Neural cell (in vitro differentiated cells): ENCODE measurements around the gene PTPRT.

Experiments
- EZH2 ChIP-seq: fragments of 200-600, 300-800 bp; shearing (Covaris generic), sonication (generic); IDR thresholded peaks from 2 replicates; pipeline ENCODE4 v1.6.1; 2014; ENCODE audit warnings: antibody characterized with exemption, low read length, borderline replicate concordance, mild to moderate bottlenecking; ENCODE audit not compliant: insufficient read depth, poor library complexity, severe bottlenecking
- MXI1 ChIP-seq: fragments of 450-650 bp; conservative IDR thresholded peaks from 2 replicates; pipeline ENCODE4 v1.6.1; 2014; ENCODE audit warnings: antibody characterized with exemption, mild to moderate bottlenecking; ENCODE audit not compliant: poor library complexity, severe bottlenecking
- POLR2AphosphoS5 ChIP-seq: IDR thresholded peaks from 2 replicates; pipeline ENCODE4 v1.6.1; 2012
- RAD21 ChIP-seq: fragments of 450-650 bp; conservative IDR thresholded peaks from 2 replicates; pipeline ENCODE4 v1.6.1; 2014; ENCODE audit warnings: antibody characterized with exemption, mild to moderate bottlenecking, moderate library complexity
- TF ChIP-seq, protein P1 (sequence below): fragments of 450-650 bp; IDR thresholded peaks from 2 replicates; pipeline ENCODE4 v1.5.1; 2014; ENCODE audit warnings: antibody characterized with exemption, mild to moderate bottlenecking, moderate library complexity; ENCODE audit not compliant: poor library complexity, severe bottlenecking

DNA sequence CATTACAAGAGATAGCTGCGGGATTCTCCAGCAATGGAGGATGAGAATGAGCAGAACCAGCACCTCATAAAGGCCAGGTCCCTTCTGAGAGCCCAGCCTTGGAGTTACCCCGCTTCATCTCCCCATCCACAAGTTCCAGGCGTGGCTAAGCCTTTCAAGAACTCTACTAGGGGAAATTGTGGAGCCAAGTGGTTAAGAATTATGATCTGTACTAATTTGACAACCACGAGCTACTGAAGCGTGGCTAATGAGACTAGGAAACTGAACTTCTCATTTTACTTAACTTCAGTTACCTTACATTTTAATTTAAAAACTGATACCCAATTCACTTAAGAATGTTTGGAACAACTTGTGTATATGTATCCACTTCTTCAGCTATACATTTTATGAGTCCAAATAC, 401.0 kb downstream of the PTPRT start:
- TF ChIP-seq, protein P1, sequence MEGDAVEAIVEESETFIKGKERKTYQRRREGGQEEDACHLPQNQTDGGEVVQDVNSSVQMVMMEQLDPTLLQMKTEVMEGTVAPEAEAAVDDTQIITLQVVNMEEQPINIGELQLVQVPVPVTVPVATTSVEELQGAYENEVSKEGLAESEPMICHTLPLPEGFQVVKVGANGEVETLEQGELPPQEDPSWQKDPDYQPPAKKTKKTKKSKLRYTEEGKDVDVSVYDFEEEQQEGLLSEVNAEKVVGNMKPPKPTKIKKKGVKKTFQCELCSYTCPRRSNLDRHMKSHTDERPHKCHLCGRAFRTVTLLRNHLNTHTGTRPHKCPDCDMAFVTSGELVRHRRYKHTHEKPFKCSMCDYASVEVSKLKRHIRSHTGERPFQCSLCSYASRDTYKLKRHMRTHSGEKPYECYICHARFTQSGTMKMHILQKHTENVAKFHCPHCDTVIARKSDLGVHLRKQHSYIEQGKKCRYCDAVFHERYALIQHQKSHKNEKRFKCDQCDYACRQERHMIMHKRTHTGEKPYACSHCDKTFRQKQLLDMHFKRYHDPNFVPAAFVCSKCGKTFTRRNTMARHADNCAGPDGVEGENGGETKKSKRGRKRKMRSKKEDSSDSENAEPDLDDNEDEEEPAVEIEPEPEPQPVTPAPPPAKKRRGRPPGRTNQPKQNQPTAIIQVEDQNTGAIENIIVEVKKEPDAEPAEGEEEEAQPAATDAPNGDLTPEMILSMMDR: no peak
- TF ChIP-seq POLR2AphosphoS5 (no peak), EZH2 (no peak), MXI1 (no peak), RAD21 (no peak)
